GM08714 (cell line): Measurements from ENCODE around the gene PDE6C.

Source experiments
- H3K4me3 ChIP-seq: fragments of 200-500 bp; sonication (Bioruptor generic); 2 replicates; pipeline ENCODE4 v1.5.1; 2014; ENCODE audit warnings: mild to moderate bottlenecking, low read length, inconsistent platforms
- ZNF274 ChIP-seq: IDR thresholded peaks from 2 replicates; pipeline ENCODE4 v1.6.1; 2012; ENCODE audit warnings: mild to moderate bottlenecking, low read depth, low read length

PDE6C gene

DNA sequence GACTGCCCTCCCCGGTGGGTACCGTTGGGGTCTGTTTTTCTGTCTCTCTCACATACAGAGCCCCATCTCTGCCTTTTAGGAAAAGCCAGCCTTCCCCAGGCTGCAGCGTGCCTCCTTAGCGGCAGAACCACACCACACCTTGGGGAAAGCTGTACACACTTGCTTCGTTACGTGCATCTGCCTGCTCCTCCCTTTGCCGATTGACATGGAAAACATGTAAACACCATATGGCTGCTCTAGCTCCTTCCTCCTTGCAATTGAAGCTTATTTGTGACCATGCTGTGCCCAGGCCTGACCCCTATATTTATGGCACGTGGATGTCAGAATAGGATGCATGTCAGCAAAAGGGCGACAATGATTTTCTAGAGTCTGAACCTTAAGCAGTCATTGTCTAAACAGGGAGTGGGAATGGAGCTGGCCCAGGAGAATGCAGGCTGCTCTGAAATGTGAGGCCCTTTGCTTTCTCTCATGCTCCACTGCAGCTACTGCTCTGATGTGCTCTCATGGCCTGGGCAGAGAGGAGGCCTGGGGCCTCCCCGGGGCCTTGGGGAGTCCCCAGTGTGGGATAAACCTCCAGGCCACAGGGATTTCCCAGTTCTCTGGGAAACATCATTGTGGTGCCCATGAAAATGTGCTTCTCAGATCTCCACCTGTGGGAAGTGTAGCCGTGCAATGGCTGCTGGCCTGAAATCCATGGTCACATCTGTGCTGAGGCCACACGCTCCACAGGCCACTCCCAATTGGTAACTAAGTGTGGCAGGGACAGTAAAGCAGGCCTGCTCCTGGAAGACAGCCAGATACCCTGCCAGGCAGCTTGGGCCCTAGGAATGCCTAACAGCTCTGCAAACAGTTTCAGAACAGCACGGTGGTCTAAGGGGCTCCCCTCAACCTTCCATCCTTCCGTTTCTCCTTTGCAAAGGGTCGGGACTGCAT lies 18.6 kb downstream of the PDE6C start:
- no peak overlapping the region for H3K4me3 ChIP-seq
- TF ChIP-seq ZNF274: no peak

DNA sequence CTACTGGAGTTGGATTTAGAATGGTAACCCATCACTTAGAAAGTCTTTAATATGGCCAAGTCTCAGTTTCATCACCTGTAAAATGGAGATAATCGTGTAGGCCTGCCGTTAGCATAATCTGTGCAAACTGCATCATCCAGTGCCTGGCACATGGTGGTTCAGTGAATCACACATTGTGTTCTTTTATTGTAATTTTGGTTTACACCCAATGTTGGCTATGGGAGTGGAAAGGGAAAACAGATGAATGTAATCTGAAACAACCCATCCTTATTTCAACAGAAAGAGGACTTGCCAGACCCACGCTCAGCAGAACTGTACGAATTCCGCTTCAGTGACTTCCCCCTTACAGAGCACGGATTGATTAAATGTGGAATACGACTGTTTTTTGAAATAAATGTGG lies 27.5 kb downstream of the PDE6C start:
- no peak for TF ChIP-seq ZNF274
- H3K4me3 ChIP-seq: no peak overlapping the region

DNA sequence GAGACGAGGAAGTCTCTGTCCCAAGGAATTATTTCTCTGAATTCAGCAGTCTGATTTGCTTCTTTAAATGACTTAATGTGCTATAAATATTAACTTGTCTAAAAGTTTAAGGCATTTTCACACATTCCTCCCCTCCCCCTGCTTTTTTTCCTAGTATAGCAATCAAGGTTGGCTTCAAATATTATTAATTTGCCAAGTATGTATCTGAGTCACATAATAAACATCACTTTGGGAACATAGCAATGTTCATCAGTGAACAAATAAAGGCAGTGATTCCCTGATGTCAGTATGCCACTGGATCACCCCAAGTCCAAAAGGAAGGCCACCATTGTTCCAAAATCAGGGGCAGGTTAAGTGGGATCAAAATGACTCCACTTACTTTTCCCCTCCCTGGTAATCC lies 40.5 kb downstream of the PDE6C start:
- no peak for TF ChIP-seq ZNF274
- no peak overlapping the region for H3K4me3 ChIP-seq

DNA sequence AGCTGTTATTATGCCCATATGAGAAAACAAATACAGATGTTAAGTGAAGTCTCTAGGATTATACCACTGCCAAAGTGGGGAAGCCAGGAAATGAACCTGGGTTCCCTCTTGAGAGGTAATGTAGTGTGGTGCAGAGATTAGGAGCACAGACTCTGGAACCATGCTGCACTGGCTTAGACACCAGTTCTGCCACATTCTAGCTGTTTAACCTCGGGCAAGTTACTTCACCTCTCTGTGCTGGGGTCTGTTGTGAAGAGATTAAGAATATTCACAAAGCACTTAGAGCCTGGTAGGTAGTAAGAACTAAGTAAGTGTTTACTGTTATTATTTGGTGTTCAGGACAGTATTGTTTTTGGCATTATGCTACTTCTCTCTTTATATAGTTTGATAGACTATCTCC lies 41.9 kb downstream of the PDE6C start:
- no peak for TF ChIP-seq ZNF274
- H3K4me3 ChIP-seq: no peak overlapping the region

DNA sequence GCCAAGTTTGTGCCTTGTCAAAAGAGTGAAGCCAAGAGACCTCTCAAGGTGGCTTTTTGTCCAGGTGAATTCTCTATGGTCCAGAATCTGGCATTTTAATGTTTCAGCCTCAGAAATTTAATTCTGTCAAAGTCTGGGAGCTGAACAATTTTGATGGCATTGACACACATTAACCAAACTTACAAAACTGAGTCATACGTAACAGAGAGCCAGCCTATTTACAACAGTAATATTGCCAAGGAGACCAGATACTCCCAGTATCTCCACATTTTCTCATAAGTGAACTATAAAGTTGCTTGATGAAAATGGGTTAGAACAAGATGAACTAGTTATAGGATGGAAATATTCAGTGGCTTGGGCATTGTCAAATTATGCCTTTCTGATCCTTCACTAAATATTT lies 43.8 kb downstream of the PDE6C start:
- TF ChIP-seq ZNF274: no peak

DNA sequence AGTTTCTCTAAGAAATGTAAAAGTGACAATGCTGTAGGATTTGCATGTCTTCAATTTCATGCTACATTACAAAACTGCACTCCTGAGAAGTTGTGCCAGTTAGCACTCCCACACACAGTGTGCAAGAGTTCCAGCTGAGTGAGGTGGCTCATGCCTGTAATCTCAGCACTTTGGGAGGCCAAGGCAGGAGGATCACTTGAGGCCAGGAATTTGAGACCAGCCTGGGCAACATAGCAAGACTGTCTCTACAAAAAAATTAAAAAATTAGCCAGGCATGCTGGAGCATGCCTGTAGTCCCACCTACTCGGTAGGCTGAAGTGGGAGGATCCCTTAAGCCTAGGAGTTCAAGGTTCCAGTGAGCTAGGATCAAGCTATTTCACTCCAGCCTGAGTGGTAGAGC lies 45.4 kb downstream of the PDE6C start:
- H3K4me3 ChIP-seq: no peak overlapping the region
- no peak for TF ChIP-seq ZNF274

More for the DNA sequence above, 43.8 kb downstream of the PDE6C start:
- no peak overlapping the region for H3K4me3 ChIP-seq

DNA sequence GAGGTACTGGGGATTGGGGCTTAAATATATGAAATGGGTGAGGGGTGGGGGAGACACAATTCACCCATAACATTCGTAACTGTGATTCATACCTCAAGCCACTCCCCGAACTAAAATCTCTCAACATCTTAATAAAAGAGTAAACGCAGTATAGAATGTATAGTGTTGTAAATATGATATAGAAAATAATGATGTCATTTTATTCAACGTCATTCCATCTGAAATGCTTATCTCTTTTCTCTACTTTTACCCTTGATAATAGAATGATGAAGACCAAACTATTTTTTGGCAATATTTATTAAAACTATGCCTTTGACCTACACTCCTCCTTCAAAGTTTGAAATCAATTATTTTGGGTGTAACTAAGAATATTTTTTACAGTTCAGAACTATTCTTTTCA lies 53.7 kb downstream of the PDE6C start:
- no peak for TF ChIP-seq ZNF274
- H3K4me3 ChIP-seq: no peak overlapping the region

DNA sequence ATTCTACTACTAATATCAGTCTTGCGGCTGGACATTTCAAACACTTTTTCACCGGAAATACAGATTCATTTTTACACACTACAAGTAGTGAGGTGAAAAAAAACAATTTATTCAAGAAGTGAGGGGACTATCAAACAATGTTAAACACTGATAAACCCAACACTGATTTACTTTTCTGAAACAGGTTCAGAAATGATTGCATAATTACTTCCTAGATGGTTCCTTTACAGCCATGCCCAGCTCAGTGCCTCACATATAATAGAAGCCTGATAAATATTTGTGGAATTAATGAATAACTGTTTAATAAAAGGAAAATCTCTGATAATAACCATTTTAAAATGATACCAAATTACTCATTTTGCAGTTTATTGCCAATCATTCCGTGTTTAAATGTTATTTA lies 55.5 kb downstream of the PDE6C start:
- TF ChIP-seq ZNF274: no peak
- H3K4me3 ChIP-seq: no peak overlapping the region

DNA sequence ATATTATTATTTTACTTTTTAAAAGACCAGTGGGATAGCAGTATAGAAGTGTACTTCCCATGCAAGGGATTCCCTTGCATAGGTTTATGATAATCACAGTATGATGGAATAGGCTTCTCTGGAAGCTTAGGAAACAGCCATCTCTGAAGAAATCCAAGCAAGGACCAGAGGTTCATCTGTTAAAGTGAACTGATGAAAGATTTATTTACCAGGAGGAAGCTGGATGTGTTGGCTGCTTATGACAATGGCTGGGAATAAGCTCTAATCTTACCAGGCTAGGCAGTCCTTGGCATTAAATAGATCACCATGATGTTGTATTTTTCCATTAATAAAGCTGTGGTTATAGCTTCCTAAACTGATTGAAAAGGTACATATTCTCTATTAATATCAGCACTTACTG lies 58.0 kb downstream of the PDE6C start:
- H3K4me3 ChIP-seq: no peak overlapping the region
- no peak for TF ChIP-seq ZNF274

DNA sequence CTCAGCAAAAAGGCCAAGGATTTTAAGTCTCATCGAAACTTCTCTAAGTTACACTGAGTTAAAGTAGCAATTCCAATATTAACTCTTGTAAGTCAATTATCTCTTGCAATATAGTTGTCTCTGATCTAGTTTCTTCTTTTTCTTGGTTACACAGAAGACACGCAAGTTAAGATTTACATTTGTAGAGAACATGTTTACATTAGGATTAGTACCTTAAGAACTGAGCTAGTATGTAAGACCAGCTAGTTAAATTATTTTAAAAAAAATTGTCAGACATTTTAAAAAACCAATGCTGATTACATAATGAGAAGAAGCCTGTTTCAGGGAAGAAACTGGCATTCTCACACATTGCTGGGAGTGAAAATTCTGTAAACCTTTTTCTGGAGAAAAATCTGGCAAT lies 58.7 kb downstream of the PDE6C start:
- H3K4me3 ChIP-seq: no peak overlapping the region
- no peak for TF ChIP-seq ZNF274

DNA sequence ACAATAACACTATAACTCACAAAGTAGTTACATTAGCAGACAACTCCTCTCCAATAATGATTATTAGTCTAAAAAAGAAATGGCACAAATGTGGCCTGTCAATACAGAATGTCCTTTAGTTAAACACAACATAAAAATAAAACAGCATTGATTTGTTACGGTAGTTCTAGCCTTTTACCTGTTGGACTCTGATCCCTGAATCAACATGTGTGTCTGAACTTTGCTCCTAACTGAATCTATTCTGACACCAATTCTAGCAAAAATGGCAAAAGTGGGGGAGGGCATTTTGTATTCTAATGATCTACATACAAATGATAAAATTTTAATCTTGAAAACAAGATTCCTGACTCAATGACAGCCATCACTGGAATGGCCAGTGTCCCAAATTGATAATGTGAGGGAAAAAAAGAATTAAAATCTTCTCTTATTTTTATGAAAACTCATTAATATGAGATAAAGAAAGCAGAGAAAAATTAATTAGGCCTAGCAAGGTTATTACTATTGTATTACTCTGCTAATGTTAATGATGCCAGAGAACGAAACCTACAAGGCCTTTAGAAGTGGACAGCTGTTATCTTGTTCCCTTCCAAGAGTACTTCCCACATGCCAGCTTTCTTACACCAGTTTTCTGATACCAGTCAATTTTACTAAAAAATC lies 59.8 kb downstream of the PDE6C start:
- H3K4me3 ChIP-seq: no peak overlapping the region

DNA sequence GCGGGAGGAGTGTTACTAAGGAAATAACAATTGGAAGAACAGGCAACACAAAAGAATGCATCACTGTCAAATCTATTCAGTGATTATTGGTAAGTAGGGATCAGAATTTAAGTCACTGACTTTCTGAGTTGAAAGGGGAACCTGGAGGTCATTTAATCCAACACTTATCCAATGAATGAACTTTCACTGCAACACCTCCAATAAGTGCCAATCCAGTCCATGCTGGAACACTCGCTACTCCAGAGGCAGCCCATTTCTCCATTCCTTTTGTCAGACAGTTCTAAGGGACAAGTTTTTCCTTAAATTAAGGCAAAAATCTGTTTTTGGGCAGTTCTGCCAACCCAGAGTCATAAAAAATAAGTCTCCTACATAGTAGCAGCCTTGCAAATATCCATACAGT lies 60.6 kb downstream of the PDE6C start:
- TF ChIP-seq ZNF274: no peak
- H3K4me3 ChIP-seq: no peak overlapping the region

More for the DNA sequence above, 59.8 kb downstream of the PDE6C start:
- TF ChIP-seq ZNF274: no peak

DNA sequence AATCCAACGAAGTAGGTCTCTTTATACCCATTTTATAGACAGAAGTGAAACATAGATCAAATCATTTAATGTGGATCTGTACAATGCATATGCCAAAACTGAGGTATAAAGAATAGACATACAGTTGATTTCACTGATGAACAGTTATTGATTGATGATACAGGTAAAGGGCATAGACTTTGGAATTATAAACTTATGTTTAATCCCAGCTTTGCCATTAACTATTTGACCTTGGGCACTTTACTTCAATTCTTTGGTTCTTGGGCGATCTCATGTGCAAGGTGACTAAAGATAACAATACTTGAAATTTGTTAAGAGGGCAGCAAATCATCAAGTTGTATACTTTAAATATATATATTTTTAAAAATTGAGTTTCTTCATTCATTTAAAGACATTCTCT lies 61.5 kb downstream of the PDE6C start:
- no peak for TF ChIP-seq ZNF274
- no peak overlapping the region for H3K4me3 ChIP-seq

DNA sequence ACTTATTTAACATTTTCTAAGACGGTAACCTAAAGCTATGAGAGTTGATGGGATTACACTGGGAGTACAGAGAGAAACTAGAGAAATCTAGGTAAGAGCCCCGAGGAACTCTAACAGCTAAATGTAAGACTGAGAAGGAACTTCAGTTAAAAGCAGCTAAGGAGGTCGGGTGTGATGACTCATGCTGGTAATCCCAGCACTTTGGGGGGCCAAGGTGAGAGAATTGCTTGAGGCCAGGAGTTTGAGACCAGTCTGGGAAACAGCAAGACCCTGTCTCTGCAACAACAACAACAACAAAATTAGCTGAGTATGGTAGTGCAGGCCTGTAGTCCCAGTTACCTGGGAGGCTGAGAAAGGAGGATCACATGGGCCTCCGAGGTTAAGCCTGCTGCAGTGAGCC lies 66.0 kb downstream of the PDE6C start:
- H3K4me3 ChIP-seq: no peak overlapping the region
- no peak for TF ChIP-seq ZNF274
